ENCODE data around the gene TMEM203.

The TMEM203 gene

GRCh38 chr9:137188490-137189296 lies 16.8 kb downstream of the TMEM203 start, which contains the start of the genes ANAPC2 and SSNA1:
Gene ANAPC2, minus strand, starts transcription at chr9:137188560. Its CDS starts 28 bp downstream, at chr9:137188532.
Gene SSNA1, plus strand, starts transcription at chr9:137188676. Its CDS starts 51 bp downstream, at chr9:137188727.
- H3K4me3 Mint-ChIP-seq = peak within 1 kb of the TSS; percentile 89
- H3K9me3 Mint-ChIP-seq = no peaks in the 10 kb centered on the region
- peak; percentile 87 for ATAC-seq
- peaks cover 49% of the 10 kb centered on the region for H3K36me3 Mint-ChIP-seq
- H3K27ac Mint-ChIP-seq = peak within 1 kb of the TSS; percentile 95
- peak; percentile 98 to 99 for DNase-seq (ENCODE audit: low spot score in 2 of 2)
- peaks cover 51% of the 10 kb centered on the region for H3K4me1 Mint-ChIP-seq

DNA sequence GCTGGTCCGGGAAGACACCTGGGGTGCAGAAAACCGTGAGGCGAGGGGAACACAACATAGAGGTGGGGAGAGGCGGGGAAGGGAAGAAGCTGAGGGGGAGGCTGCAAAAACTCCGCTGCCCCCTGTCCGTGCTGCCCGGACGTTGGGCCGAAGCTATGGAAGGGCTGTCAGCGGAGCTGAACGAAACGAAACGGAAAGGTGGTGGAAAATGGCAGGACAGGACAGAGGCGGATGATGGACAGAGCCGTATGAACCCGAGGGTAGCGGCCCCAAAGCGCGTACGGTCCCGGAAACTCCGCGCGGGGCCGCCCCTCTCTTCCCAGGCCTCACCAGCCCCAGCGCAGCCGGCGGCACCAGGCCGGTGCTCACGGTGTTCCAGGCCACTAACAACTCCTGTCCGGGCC lies 17.4 kb downstream of the TMEM203 start:
- H3K9me3 Mint-ChIP-seq = no peaks in the 10 kb centered on the region
- peaks cover 51% of the 10 kb centered on the region for H3K4me1 Mint-ChIP-seq
- DNase-seq (ENCODE audit: low spot score in 2 of 2) = no peak
- H3K36me3 Mint-ChIP-seq = peaks cover 55% of the 10 kb centered on the region
- H3K27ac Mint-ChIP-seq = peak overlapping the region; percentile 95
- peak; percentile 2 for ATAC-seq
- H3K4me3 Mint-ChIP-seq = peak overlapping the region; percentile 89

GRCh38 chr9:137187386-137187785 lies 18.1 kb downstream of the TMEM203 start:
- Mint-ChIP-seq H3K9me3 (no peaks in the 10 kb centered on the region), H3K4me1 (peaks cover 51% of the 10 kb centered on the region), H3K4me3 (peak overlapping the region; percentile 89), H3K27ac (peak overlapping the region; percentile 95), H3K36me3 (peaks cover 62% of the 10 kb centered on the region)
- DNase-seq (ENCODE audit: low spot score in 2 of 2) (no peak), ATAC-seq (no peak)

DNA sequence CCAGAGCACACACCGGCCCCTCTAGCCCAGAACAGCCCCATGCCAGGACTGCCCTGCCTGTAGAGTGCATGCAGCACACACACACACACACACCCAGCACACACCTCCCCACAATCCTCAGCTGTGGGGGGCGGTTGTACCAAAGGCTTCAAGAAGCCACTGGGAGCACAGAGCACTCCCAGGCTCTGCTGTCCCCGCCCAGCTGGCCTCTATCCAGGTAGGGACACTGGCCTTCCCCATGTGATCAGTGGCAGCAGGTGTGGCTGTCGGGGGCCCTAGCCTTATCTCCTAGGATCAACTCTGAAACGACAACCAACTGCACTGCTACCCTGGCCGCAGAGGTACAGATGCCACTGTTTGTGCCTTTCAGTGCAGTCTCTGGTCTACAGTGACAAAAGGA lies 19.1 kb downstream of the TMEM203 start:
- DNase-seq (ENCODE audit: low spot score in 2 of 2) (no peak), ATAC-seq (no peak)
- Mint-ChIP-seq H3K4me3 (peak overlapping the region; percentile 89), H3K27ac (no peak overlapping the region), H3K4me1 (peaks cover 51% of the 10 kb centered on the region), H3K36me3 (peaks cover 70% of the 10 kb centered on the region), H3K9me3 (no peaks in the 10 kb centered on the region)

DNA sequence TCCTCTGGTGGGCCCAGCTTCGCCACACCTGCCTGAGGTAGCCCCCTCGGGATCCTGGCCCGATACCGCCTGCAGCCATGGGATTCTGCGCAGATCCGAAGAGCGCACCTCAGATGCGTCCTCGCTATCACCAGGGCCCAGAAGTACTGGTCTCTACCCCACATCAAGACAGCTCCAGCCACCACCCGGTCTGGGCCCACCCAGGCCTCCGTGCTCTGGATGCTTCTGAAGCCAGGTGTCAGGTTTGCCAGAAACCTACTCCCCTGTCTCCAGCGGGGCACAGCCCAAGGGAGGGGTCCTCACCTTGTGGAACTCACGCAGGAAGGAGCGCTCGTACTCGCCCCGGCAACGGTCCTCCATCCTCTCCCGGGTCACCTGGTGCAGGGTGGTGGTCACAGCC lies 19.5 kb downstream of the TMEM203 start:
- DNase-seq (ENCODE audit: low spot score in 2 of 2) (no peak), ATAC-seq (no peak)
- H3K4me3 Mint-ChIP-seq = peak overlapping the region; percentile 89
- H3K36me3 Mint-ChIP-seq = peaks cover 69% of the 10 kb centered on the region
- H3K27ac Mint-ChIP-seq = no peak overlapping the region
- H3K9me3 Mint-ChIP-seq = no peaks in the 10 kb centered on the region
- H3K4me1 Mint-ChIP-seq = peaks cover 47% of the 10 kb centered on the region

GRCh38 chr9:137184881-137185660 lies 20.4 kb downstream of the TMEM203 start:
- Mint-ChIP-seq H3K4me1 (peaks cover 40% of the 10 kb centered on the region), H3K36me3 (peaks cover 61% of the 10 kb centered on the region), H3K4me3 (no peak overlapping the region), H3K27ac (no peak overlapping the region), H3K9me3 (no peaks in the 10 kb centered on the region)
- DNase-seq (ENCODE audit: low spot score in 2 of 2) (no peak), ATAC-seq (no peak)

DNA sequence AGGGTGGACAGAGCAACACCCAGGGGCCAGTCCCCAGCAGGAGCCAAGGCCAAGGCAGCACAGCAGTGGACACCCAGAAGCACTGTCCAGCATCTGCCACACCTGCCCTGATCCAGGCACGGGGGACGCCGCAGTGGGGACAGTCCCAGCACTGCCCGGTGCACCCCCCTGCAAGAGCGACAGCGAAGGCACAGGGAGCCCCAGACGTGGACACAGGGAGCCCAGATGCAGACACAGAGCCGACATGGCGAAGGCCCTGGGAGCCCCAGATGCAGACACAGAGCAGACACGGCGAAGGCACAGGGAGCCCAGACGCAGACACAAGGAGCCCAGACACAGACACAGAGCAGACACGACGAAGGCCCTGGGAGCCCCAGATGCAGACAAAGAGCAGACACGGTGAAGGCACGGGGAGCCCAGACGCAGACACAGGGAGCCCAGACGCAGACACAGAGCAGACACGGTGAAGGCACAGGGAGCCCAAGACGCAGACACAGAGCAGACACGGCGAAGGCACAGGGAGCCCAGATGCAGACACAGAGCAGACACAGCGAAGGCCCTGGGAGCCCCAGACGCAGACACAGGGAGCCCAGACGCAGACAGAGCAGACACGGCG lies 21.4 kb downstream of the TMEM203 start:
- ATAC-seq (no peak), DNase-seq (ENCODE audit: low spot score in 2 of 2) (no peak)
- Mint-ChIP-seq H3K9me3 (no peaks in the 10 kb centered on the region), H3K4me1 (peaks cover 38% of the 10 kb centered on the region), H3K27ac (no peak overlapping the region), H3K36me3 (peaks cover 53% of the 10 kb centered on the region), H3K4me3 (no peak overlapping the region)

GRCh38 chr9:137182836-137183235 lies 22.6 kb downstream of the TMEM203 start:
- no peaks in the 10 kb centered on the region for H3K9me3 Mint-ChIP-seq
- peaks cover 44% of the 10 kb centered on the region for H3K36me3 Mint-ChIP-seq
- peaks cover 35% of the 10 kb centered on the region for H3K4me1 Mint-ChIP-seq
- H3K4me3 Mint-ChIP-seq = no peak overlapping the region
- H3K27ac Mint-ChIP-seq = no peak overlapping the region
- ATAC-seq (no peak), DNase-seq (ENCODE audit: low spot score in 2 of 2) (no peak)

DNA sequence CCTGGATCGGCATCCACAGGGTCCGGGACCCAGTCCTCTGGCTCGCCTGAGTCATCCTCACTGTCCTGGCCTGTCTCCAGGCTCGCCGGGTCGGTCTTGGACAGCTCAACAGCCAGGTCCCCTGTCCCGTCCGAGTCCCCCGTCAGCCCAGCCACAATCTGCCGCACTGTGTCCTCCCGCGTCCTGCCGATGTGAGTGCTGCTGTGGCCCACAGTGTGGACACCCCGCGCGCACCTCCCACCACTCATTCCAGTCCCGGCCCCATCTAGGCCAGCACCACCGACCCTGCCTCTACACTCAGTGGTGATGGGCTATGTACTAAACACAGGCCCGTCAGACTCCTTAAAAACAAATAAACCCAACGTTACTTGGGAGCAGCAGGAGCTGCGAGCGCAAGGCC lies 23.8 kb downstream of the TMEM203 start:
- no peak for DNase-seq (ENCODE audit: low spot score in 2 of 2)
- Mint-ChIP-seq H3K4me3 (no peak overlapping the region), H3K27ac (no peak overlapping the region), H3K36me3 (peaks cover 33% of the 10 kb centered on the region), H3K9me3 (no peaks in the 10 kb centered on the region), H3K4me1 (peaks cover 24% of the 10 kb centered on the region)
- no peak for ATAC-seq

DNA sequence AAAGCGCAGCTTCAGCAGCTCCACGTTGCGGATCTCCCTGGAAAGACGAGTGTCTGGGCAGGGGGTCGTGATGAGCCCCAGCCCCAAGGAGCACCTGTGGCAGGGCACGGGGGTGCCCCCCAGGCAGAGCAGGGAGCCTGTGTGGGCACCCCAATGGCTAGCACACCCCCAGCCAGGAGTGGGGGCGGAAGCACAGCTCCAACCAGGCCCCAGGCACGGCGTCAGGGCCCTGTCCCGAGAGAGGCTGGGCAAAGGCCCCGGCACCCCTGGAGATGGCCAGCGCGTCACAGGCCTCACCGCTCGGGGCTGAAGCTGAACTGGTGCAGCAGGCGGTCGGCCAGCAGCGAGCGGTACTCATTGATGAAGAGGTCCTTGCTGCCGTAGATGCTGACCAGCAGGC lies 25.0 kb downstream of the TMEM203 start:
- Mint-ChIP-seq H3K27ac (no peak overlapping the region), H3K4me1 (peaks cover 24% of the 10 kb centered on the region), H3K36me3 (peaks cover 33% of the 10 kb centered on the region), H3K9me3 (no peaks in the 10 kb centered on the region), H3K4me3 (no peak overlapping the region)
- ATAC-seq (no peak), DNase-seq (ENCODE audit: low spot score in 2 of 2) (no peak)

DNA sequence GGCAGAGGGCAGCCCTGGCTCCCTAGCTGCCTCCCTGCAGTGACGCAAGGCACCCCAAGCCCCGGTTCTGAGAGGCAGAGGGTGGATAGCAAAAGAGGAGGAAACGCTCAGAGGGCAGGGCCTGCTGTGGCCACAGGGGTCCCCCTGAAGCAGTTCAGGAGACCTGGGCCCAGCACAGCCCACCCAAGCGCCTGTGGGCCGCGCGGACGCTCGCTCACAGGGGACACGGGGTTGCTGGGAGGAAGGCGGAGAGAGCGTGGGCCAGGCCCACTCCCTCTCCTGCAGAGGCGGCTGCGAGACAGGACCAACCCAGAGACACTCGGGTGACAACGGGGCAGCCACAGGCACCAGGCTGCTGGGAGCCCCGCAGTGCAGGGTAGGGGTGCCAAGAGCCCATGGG lies 25.7 kb downstream of the TMEM203 start:
- H3K9me3 Mint-ChIP-seq = no peaks in the 10 kb centered on the region
- ATAC-seq = no peak
- no peak overlapping the region for H3K4me3 Mint-ChIP-seq
- H3K4me1 Mint-ChIP-seq = peaks cover 22% of the 10 kb centered on the region
- no peak for DNase-seq (ENCODE audit: low spot score in 2 of 2)
- peak overlapping the region; percentile 56 for H3K27ac Mint-ChIP-seq
- peaks cover 32% of the 10 kb centered on the region for H3K36me3 Mint-ChIP-seq

- no peaks in the 10 kb centered on the region for H3K9me3 Mint-ChIP-seq
- peaks cover 25% of the 10 kb centered on the region for H3K36me3 Mint-ChIP-seq
- no peak for ATAC-seq
- H3K4me3 Mint-ChIP-seq = no peak overlapping the region
- DNase-seq (ENCODE audit: low spot score in 2 of 2) = no peak
- H3K27ac Mint-ChIP-seq = peak overlapping the region; percentile 56
- H3K4me1 Mint-ChIP-seq = peaks cover 16% of the 10 kb centered on the region
These were observed 26.4 kb downstream of the TMEM203 start for GRCh38 chr9:137178939-137179630.

DNA sequence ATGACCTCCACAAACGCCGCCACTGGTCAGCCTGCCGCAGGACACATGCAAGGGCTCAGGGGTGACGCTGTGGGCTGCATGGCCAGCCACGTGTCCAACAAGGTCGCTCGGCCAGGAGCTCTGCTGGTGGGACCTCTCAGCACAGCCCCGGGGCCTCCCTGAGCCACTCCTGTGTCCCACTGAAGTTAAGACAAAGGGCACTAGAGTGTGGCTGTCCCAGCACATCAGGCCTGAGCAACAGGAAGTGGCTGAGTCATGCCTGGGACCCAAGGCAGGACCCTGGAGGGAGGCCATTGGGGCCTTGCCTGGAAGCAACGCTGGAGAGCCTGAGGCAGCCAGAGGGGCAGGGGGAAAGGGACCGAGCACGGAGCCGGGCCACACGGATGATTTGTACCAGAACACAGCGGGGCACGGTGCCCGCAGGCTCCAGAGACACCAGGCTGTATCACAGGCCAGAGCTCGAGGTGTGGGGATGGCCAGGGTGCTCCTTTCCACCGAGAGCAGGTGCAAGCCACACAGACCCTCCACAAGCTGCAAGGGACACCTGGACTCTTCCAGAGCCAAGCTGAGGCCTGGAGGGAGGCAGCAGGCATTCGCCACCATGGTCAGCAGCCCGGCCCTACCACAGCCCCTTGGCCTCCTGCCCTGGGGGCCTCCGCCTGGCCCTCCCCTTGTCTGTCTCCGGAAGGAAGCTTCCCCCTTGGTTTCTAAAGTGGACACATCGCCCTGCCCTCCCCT lies 27.1 kb downstream of the TMEM203 start:
- ATAC-seq (no peak), DNase-seq (ENCODE audit: low spot score in 2 of 2) (no peak)
- Mint-ChIP-seq H3K9me3 (no peaks in the 10 kb centered on the region), H3K4me3 (no peak overlapping the region), H3K27ac (no peak overlapping the region), H3K36me3 (peaks cover 18% of the 10 kb centered on the region), H3K4me1 (peaks cover 13% of the 10 kb centered on the region)

All from stimulated activated effector memory CD8-positive, alpha-beta T cell treated with anti-CD3 and anti-CD28 coated beads, Interleukin-12 subunit alpha, Interleukin-12 subunit beta, amount 100 ng/mL, for 72 hours (primary cell).